Stimulated activated CD8-positive, alpha-beta memory T cell treated with anti-CD3 and anti-CD28 coated beads, Interleukin-15, amount 100 ng/mL, for 24 hours (primary cell): ENCODE measurements around the gene FTO.

Source experiments
- DNase-seq: peaks from one replicate; pipeline ENCODE4 v3.0.0-alpha.2; 2020; ENCODE audit warnings: low read depth

Gene FTO

DNA sequence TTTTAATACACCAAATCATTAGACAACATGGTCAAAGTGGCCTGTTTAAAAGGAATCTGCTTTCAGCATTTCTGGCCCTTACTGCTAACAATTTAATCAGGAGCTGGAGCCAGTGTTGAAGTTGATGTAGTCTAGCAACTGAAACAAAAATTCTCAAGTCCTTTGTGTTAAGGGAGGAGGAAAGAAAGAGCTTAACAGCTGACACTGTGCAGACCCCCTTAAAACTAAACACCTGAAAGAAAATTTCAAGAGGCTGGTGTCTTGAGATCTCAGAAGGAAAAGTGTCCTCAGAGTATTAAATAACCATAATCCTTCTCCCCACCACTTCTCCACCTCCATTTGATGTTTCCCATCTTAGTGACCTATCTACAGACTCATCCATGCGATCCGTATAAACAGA, 232.1 kb downstream of the FTO start:
- DNase-seq, result no peak

DNA sequence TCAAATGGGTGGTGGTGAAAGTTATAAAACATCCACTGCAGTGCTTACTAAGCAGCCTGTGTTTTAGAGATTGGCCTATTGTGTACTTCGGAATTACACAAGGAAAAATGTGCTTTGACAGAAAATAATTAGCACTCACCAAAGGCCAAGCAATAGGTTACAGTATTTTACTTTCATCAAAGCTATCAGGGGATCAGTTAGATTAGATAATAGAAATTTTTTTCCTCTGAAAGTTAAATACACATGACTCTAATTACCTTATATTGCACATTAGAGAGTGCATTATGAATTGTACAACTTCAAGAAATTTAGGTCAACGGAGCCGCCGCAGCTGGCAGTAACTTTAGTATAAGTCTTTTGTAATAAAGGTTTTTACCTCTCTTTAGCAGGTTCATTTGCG, 232.6 kb downstream of the FTO start:
- no peak for DNase-seq

DNA sequence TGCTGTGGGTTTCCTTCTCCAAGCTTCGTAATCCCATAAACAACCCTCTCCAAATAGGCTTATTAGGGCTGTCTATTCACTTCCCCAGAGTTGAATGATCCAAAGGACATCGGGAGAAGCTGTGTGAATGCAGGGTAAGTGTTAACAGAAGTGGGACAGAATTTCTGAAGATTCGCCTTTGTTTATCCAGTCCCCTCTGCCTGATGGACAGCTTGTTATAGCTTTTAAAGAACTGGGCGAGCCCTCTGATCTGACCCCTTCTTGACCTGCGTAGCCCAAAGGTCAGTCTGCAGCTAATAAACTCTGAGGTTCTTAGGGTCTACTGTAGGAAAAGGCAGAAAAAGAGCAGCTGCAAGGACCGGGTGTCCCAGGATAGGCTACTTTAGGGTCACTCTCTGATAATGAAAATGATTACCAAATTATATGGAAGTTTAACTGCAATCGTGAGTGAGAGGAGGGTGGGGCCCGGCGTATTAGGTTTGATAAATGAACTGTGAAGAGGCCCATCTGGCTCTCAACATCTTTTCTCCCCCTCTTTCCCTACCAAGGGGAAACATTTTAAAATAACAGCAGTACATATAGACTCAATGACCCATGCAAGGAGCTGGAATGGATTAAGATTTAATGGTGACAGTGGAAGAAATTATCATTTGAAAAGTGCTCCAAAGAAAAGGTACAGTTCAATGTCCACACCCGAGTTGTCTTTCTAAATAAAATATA, 233.4 kb downstream of the FTO start:
- DNase-seq, result no peak

DNA sequence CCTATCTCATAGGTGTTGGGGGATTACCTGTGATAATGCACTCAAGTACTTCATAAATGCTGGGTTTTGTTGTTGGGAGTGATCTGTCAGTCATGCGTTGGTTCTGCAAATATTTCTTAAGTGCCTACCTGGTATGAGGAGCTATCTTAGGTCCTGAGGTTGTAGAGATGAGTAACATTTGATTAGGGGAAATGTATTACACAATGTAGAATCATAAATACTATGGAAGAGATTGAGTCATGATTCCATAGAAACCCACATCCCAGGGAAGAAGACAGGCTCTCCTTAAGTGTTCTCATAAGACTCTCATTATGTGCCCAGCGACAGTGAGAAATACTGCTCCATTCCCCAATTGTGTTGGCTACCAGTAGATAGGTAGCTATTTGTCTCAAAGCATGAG, 240.1 kb downstream of the FTO start:
- DNase-seq, result no peak

DNA sequence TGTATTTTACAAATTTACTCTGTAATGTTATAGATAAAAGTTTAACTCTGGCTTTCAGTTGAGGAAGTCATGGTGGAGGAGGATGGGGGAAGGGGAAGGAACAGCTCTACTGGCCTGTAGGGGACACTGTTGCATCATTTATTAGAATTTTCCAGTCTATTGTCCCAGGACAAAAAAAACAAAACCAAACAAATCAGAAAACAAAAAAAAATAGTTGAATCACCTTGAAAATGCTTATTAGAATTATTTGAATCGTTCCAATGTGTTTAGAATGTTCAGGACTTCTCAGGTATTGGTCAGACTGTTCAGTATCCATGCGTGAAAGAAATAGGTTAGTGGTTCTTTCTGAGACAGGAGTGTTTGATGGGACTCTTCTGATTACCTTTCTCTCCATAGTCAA, 242.0 kb downstream of the FTO start:
- DNase-seq, result no peak

DNA sequence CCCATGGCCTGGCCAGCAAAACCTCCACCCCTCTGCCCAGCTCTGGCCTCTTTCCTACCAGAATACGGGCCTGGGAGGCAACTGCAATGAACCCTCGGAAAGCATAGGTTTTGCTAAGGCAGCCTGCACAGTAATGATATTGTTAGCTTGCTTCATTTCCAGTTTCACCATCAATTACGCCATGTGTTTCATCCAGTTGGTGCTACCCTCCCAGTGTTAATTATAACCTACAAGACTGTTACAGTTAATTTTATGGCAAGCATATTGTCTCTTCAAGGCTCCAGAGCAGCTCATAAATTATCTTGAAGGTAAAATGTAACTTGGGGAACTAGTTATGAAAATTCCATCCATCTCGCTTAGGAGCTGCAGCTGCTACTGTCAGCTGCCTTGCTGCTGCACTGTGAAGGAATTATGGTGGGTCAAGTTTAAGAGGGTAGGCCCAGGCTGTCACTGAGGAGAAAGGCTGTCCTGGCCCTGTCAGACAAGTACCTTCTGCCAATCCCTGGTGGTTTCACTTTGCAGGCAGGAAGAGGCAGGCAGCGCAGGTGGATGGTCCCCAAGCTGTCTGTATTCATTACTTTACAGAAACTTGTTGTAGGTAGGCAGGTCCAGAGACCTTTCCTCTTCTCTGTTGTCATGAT, 242.9 kb downstream of the FTO start:
- no peak for DNase-seq

DNA sequence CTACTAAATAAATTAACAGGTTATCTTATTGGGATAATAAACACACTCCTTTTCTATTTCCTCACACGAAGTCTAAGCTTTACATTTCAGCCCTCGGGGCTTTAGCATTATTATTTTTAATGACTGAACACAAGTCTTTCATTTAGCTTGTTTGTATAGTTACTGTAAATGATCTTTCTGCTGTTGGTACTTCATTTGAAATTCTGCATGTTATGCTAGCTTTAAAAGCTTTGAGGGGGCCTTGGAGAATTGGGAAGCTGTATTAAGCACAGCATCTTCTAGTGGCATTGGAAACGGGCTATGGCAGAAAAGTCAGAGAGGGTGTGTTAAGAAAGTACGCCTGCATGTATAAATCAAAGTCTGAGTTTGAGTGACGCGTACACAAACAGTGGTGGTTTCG, 243.7 kb downstream of the FTO start:
- DNase-seq, result no peak

DNA sequence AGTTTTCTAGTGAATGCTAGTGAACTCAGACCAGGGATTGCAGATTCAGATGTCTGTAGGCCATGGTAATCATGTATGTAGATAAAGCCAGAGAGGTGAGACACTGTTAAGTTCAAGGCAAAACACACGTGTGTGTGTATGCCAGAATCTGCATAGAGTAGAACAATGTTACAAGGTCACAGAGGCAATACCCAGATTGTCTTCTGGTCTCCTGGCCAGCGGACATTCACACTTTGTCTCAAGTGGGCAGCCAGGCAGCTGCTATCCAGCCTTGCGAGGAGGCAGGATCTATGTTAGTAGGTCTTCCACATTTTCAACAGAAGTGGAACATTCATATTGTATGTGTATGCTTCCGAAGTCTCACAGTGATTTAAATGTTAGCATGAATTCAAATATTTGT, 244.4 kb downstream of the FTO start:
- no peak for DNase-seq

DNA sequence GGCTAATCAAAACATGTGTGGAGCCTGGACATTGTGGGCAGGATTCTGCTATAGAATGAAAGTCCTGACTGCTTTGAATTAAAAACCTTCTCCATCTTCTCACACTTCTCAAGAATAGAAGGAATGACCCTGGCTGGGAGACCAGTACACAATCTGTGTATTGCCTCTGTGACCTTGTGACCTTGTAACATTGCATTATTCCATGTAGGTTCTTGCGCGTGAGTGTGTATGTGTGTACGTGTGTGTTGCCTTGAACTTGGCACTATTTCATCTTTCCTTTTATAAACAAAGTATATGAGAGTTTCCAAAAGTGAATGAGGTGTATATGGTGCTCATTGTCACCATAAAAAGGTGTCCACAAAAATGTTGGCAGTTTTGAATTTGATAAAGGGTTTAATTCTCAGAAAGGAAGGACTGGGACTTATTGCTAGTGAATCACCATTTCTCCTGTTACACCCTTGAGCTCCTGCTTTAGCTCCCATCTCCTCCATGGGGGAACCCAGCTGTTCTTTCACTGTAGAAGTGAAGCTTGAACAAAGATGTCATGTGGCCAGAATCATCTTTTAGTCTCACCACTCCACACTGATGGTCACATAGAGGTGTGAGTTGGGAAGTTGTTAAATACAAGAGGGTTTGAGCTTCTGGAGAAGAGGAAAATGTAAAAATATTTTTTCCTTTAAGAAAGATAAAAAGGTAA, 244.9 kb downstream of the FTO start:
- no peak for DNase-seq

DNA sequence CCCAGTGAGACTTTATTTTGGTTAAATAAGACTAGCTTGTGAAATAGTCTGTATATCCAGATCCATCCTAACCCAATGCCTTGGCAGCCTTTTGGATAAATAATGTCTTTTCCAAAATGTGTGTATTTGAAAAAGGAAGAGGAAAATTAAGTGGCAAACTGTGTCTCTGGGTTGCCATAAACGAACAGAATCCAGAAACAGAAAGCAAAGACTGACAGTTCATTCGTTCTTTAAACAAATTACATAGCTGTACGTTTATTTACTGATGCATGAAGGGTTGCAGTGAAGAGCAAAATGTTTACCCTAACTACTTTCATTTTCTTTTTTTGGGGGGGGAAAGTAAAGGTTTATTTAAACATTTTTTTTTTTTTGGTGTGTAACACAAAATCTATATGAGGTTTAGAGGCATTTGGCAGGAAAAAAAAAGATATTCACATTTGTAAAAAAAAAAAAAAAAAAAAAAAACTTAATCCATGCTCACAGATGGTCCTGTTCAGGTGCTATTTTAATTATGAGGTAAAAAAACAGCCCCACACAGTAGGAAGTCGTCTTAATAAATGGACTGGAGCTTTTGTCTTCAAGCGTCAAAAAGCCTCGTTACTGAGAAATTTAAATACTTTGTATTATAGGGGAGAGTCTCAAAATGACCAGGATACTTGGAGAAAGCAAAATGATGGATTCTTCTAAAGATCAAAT, 245.9 kb downstream of the FTO start:
- DNase-seq, result no peak

DNA sequence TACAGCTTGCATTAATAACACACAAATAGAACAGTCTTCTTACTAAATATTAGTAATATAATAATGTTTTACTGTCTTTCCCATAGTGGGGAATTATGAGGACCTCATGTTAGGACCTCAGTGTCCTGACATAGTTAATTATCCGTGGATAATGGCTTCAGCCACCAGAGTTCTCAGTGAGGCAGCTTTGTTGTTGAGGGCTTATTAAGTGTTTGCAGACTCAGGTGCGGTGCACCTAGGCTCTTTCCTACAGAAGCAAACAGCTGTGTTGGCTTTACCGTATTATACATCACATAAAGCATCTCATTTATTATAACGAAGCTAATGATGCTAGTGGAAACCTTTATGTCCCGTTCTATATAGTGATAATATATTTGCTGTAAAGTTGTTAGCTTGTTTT, 246.7 kb downstream of the FTO start:
- no peak for DNase-seq

DNA sequence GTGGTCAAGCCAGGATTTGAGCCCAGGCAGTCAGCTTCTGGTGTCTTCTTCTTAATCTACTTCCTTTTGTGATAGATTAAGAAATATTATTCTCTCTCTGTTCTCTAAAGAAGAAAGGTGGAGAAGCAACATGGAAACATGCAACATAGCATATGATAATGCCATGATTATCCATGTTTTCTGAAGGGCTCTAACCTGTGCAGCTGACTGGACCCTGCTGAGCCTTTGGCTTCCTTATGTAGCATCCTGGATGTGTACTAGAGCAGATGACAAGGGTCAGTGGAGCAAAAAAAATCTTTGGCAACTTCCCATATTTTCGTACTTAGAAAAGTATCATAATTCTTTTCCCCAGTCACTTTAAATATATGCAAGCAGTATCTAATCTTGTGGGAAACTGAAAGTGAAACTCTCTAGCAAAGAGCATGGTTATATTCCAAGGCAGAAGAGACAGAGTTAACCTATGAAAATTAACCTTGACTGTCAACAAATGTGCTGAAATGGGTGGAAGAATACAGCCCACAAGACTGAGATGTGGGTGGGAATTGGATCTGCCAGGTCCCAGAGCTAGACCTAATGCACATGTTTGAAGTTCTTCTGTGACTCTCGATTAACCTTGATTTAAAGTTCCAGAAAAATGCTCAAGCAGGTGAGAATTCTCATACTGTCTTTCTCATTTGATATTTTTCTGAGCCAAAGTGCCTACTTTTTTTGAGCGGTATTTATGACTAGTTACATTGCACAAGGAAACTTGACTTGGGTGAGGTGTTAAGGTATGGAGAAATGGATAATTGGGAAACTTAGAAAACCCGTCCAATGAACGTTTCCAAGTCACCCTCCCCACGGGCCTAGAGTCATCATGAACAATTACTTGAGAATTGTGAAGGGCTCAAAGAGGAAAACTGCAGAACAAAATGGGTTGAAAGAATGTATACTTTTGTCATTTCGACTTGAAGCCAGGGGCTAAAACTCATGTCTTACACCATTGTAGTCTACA, 248.6 kb downstream of the FTO start:
- no peak for DNase-seq

DNA sequence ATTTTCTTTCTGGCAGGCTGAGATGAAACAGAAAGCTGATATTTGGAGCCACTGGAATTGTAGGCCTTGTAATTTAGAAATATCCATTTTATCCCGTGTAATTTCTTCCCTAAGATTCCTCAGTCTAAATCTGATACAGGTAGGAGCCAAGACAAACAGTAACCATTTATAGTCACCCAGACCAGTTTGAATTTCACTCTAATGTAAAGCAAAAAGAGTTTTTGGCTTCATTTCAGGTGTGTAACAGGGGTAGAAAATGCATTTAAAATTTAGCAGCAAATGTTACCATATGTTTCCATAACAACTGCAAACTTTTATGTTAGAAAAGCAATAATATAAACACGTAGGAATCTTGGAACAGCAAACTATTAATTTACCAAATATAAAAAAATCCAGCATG, 249.4 kb downstream of the FTO start:
- no peak for DNase-seq

DNA sequence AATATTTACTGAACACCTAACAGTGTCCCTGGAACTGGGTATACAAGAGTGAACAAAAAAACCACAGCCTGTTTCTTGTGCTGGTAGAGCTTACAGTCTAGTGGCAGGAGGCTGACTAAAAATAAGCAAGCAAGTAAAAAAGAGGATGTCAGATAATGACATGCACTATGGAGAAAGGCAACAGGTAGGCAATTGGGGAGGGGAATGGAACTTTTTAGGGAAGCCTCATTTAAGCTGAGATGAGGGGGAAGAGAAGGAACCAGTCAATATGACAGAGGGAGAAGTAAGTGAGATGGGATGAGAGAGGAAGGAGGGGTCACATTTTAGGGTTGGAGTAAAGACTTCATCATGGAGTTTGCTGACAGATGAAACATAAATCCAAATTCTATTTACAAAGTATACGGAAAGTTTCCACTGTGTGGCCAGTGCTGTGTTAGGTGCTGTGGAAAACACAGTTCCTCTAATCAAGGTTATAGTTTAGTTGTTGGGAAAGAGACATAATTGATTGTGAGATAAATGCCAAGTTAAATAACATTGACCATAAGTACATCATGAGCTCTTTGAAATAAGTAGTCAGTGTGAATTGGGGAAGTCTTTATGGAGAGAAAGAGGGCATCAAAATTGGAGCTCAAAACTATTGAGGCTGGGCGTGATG, 251.4 kb downstream of the FTO start:
- DNase-seq, result no peak

DNA sequence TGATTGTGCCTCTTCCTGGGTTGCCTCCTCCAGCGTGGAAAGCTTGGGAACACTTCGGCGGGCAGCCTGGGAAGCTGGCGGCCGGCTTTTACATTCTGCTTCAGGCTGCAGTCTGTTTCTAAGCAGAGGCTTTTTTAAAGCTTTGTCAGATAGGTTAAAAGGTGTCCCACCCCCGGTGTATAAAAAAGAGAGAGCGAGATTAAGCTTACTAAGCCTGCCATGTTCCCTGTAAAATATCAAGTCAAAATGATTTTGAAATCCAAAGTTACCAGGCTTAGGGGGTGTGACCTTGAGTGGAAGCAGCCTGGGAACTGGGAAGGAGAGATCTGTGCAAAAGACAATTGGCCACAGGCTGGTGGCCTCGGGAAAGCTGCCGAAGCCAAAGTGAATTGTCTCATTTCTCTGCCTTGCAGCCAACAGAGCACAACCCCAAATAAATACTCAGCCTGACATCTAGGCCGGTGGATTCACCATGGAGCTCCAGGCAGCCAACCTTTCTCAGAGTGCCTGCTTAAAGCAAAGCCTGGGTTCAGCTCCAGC, 254.5 kb downstream of the FTO start:
- no peak for DNase-seq

DNA sequence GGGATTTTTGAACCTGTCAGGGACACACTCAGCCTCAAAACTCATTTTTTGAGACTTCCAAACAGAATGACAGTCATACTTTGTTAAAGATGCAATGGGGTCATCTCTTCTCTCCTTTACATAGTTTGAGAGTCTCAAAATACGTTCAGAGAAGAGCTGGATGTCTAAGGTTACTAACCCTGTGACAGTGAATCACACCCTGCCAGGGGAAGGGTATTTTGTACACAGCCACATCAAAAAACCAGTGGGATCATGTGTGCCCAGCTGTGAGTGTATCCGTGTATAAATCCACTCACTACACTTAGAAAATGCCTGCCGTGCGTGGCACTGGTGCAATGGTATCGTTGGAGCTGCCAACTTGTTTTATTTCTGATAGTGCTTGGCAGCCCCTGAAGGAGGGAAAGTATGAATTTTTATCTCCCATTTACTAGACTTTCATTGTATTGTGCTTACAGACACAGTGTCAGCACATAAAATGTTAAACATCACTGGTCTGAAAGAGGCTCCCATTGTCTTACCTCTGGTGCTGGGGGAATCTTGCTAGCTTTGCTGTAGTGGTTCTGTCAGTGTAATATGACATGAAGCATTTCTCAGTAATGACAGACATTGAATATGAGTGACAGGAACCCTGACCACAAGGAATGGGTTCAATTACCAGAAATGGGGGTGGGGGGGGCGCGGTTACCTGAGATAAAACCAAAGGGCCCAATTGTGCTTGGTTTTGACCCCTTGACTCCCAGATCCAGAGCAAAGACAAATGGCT, 256.3 kb downstream of the FTO start:
- DNase-seq, result no peak

DNA sequence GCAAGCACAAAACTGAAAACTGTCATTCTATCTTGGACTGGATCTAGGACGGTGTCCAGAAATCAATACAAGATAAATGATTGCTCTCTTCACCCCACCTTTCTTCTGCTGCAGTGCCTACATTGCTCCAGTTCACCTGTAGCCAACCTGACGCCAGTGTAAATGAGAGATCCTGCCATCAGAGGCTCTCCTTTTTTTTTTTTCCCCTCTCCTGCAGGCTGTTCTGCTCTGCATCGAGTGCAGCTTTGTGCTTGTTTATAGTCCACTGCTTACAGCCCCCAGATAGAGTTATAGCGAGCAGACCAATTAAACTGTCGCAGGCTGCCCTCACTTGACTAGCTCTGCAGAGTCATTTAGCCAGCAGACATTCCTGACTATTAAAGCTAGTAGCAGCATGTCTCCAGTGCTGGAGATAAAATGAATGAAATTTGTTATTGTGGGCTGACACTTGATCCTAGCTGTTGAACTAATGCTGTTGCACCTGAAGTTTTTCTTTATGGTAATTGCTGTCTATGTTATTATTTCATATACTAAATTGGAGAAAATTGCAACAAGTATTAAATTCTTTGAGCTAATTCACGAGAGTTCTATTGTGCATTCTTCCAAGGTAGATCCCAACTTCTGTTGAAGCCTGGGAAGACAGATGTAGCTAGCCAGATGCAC, 257.1 kb downstream of the FTO start:
- no peak for DNase-seq

DNA sequence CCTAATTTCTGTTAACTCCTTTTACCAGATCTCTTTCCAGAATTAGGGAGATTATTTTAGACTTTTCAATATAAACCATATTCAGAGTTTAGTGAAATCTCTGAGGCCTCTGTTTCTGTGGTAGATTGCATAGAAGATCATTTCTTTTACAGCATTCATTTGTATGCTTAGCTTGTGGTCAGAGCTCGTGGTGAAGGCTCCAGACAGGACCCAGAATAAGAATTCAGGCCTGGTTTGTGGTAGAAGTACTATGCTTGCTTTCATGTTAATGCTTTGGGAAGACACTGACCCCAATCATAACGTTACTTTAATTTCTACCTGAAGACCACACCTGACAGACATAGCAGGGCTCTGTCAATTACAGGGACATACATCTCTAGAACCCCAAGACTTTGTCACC, 258.1 kb downstream of the FTO start:
- DNase-seq, result no peak

DNA sequence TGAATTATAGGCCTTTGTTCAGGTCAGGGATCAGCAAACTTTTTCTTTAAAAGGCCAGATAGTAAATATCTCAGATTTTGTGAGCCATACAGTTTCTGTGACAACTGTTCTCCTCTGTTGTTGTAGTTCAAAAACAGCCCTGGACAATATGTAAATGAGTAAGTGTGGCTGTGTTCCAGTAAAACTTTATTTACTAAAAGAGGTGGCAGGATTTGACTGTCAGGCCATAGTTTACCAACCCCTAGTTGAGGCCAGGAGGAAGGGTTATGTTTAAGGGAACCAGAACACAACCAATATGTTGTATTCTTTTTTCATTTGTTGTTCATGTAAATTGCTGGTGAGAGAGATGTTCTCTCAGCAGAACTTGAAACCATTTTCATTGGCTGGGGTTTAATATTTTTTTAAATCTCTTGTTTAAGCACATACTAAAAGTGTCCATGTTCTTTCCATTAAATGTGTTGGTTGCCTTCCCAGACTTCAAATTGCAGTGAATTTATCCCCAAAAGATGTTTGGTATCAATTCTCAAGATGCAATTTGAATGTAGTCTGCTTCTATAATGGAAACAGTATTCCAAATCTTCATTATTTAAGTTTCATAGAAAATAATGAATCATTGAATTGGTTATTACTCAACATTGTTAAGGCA, 260.3 kb downstream of the FTO start:
- DNase-seq, result no peak
